GM12801 (cell line): ENCODE data around the gene METTL25B.

Source experiments
- CTCF ChIP-seq: IDR thresholded peaks from one replicate; pipeline ENCODE4 v1.5.1; 2011; ENCODE audit warnings: control low read depth; ENCODE audit not compliant: insufficient read length; ENCODE audit errors: extremely low read depth

The METTL25B gene

GRCh38 chr1:156727926-156728598 is at the start of gene METTL25B:
TSS of gene METTL25B (plus strand) at chr1:156728469. CDS start at chr1:156729105, 636 bp downstream.
- TF ChIP-seq CTCF = no peak

DNA sequence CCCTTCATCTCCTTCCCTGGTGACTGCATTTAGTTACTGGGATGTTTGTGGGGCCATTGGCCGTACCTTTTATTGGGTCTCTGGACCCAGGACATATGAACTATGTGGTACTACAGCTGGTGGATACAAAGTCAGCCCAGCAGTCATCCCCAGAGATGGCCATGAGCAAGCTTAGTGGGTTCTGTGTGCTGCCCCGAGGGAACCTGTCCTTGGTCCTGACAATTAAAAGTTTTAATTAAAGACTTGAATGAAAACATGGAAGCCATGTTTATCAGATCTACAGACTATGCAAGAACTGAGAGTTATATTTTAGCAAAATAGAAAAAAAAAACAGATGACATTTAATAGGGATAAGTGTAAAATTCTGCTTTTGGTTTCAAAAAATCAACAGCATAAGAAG is 48.2 kb upstream of the METTL25B start:
- TF ChIP-seq CTCF = no peak

- no peak for TF ChIP-seq CTCF
Observed at GRCh38 chr1:156681196-156681960, 46.9 kb upstream of the METTL25B start.

GRCh38 chr1:156682166-156682890 is 45.9 kb upstream of the METTL25B start:
- TF ChIP-seq CTCF = no peak

- no peak for TF ChIP-seq CTCF
Observed at GRCh38 chr1:156684227-156684782, 44.0 kb upstream of the METTL25B start.

- no peak for TF ChIP-seq CTCF
Observed at GRCh38 chr1:156689035-156689952, 39.0 kb upstream of the METTL25B start.
